HG03108 (cell line): ENCODE results near the gene MAN2A1.

Experiments used
- ATAC-seq: cut with Tn5 transposase; IDR thresholded peaks from one replicate; pipeline ENCODE4 v1.9.1; 2021; ENCODE audit warnings: moderate library complexity; ENCODE audit not compliant: unreplicated experiment

MAN2A1 gene

DNA sequence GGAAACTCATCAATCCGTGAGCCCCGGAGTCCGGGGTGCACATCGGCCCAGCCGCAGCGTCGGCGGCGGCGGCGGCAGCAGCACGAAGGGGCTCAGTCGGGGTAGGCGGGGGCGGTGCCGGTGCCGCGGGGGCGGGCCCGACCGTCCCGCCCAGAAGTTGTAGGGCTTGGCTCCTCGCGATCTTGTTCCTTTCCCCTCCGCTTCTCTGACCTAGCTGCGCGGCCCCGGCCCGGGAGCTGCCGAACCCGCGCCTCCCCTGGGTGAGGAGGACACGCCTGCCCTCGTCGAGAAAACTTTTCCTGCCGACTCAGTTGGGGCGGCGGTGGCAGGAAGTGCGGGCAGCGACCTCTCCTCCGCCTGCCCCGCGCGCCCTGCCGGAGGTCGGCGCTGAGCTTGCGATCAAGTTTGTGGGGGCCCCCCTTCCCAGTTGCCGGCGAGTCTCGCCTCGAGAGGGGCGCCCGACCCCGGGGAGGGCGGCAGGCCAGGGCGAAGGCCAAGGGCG is at the start of gene MAN2A1:
Gene MAN2A1 (plus strand): TSS at position 188 of the 502 bp plus-strand sequence. CDS start 491 bp downstream, outside the sequence.
- peak; percentile 43 for ATAC-seq

DNA sequence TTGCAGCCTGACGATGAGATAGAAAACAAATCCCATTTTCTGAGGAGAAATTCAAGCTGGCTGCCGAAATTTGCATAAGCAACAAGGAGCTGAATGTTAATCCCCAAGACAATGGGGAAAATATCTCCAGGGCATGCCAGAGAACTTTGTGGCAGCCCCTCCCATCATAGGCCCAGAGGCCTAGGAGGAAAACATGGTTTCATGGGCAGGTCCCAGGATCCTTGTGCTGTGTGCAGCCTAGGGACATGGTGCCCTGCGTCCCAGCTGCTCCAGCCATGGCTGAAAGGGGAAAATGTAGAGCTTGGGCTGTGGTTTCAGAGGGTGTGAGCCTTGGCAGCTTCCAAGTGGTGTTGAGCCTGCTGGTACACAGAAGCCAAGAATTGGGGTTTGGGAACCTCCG is 48.8 kb upstream of the MAN2A1 start:
- ATAC-seq: no peak

DNA sequence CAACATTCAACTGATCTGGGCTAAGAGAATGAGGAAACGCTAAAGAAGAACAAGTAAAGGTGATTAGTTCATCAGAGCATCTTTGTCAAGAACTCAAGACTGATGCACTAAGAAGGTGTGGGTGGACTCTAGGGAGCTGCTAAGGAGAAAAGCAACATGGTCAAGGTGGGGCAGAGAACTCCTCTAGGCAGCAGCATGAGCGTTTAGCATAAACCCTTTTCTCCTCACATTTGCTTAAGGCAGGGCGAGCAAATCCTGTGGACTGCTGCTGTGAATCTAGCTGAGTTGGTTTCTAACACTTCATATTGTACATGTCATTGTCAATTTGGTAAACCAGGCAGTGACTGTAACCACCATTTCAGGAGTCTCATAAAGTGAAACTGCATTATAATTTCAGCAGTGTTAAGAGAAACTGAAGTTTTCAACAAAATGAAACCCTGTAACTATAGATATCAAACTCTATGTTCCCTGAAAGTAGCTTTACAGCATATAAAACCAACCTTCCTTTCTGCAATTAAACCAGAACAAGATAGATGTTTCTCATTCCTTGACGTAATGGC is 45.9 kb upstream of the MAN2A1 start:
- no peak for ATAC-seq

- no peak for ATAC-seq
Observed at GRCh38 chr5:109644829-109645228, 44.9 kb upstream of the MAN2A1 start.

GRCh38 chr5:109645707-109646192 is 44.0 kb upstream of the MAN2A1 start:
- ATAC-seq: no peak

DNA sequence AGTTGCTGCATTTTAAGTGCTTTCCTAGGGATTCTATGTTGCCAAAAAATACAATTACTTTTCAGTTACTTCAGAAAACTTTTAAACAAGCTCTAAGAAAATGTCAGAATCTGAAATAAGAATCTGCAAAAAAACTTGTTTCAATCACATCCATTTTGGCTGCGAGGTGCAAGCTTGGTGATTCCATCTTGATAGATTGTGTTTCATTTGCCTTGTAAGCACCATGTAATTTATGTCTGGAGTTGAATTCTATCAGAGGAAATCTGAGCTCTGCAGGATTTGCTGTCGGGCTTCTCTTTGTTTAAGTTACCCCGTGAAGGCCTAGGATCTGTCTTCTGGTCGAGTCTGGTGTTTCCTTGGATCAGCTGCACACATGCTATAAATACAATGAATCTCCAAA is 40.4 kb upstream of the MAN2A1 start:
- no peak for ATAC-seq

DNA sequence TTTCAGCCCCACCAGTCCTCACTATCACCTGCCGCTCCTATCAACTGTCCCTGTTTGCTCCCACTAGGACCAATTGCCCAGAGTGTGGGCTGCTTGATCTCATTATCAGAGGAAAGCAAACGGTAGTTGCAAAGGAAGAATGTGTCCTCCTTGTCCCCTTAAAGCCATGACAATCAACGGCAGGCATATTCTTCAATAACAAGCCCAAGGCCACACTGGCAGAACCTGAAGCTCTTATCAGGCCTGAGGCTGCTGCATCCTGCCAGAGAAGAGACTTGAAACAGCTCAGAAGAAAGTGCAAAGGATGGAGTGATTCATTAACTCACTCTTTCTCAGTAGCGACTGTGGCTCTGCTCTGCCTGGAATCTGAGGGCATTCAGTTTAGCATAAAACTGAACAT is 39.2 kb upstream of the MAN2A1 start:
- no peak for ATAC-seq

DNA sequence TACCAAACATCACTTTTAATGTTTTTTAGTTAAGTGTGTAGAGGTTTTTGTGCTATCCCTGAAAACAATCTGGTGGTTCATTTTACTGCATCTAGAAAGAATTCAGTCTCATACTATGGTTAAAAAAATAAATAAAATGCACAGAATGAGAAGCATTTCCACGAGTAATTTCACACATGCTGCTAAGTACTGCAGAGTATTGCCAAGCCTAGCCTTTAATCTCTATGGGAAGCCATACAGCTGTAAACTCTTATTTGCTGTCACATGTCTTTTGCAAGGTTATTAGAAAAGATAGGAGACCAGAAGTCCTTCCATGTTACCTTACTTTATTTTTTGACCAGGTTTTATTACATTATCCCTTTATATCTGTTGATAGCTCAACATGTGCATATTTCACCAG is 37.6 kb upstream of the MAN2A1 start:
- ATAC-seq: no peak

- ATAC-seq: no peak
Observed at GRCh38 chr5:109653042-109653441, 36.7 kb upstream of the MAN2A1 start.

DNA sequence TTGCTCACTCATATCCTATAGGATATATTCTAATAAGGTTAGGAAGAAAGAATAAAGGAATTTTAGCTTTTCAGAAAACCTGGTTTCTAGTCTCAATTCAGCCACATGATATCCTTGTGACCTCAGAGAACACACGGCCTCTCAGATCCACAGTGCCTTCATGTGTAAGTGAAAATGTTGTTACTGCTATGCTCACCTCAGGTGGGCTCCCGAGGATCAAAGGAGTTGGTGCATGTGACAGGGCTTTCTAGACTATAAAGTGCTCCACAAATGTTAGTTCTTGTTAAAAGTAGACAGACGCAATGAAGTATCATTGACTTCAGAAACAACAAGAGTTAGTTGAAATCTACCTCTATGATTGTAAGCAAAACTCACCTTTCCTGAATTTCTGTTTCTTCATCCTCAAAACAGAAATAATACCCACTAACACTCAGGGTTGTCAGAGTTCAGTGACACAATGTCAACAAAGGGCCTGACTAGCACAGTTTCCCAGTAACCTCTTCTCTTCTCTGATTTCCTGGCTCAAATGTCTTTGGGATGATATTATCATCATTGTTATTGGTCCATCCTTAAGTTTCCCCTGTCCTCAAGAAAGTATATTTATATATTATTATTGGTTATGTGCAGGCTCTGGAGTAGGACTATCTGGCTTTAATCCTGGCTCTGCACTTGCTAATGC is 36.0 kb upstream of the MAN2A1 start:
- no peak for ATAC-seq

DNA sequence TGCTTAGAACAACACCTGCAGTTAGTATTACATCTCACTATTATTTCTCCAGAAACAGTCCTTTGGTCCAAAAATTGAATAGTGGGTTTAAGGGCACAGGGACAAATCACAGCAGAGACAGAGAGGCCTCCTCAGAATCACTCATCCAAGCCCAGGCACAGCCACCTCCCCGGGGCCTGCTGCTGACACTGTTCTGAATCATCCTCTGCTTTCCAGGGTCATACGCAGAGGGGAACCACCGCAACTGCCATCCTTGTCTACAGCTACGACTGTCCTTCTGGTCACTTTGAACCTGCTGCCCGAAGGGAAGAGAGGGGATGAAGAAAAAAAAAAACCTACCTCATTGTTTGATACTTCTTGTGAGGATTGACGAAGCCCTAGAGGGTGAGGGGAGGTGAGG is 35.3 kb upstream of the MAN2A1 start:
- no peak for ATAC-seq

DNA sequence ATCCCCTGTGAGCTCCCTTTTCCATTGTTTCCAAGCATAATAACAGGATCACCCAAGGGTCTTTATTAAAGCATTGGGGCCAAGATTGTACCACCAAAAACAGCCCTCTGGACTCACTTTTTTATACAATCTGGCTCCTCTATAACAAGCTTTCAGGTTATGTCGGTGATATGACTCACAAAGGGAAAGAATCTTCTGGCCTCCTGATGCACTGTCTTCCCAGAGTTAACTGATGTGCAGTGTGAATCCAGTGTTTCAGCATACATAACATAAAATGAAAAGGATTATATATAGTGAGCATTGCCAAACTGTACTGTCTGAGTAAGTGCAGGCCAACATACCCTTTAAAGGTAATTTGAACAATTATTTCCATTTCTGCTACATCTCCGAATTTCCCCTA is 33.9 kb upstream of the MAN2A1 start:
- no peak for ATAC-seq

DNA sequence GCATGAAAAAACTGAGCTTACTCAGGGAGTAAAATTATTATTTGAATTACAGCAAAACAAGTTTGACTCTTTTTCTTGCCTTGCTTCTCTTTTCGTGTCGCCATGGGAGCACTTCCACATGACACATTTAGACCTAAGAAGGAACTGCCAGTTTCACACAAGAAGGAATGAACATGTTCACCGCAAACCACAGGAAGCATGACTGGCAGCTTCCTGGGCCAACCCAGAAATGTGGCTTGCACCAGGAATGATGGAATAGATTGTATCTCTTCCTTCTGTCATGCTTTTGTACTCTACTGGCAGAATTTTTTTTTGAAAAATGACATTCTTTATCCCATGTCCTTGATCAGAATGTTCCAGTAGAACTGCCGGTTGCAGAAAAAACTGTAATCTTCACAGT is 32.9 kb upstream of the MAN2A1 start:
- no peak for ATAC-seq

- no peak for ATAC-seq
Observed at GRCh38 chr5:109659901-109660300, 29.8 kb upstream of the MAN2A1 start.

- ATAC-seq: no peak
Observed at GRCh38 chr5:109660301-109660700, 29.4 kb upstream of the MAN2A1 start.

GRCh38 chr5:109668237-109668636 is 21.5 kb upstream of the MAN2A1 start:
- no peak for ATAC-seq

DNA sequence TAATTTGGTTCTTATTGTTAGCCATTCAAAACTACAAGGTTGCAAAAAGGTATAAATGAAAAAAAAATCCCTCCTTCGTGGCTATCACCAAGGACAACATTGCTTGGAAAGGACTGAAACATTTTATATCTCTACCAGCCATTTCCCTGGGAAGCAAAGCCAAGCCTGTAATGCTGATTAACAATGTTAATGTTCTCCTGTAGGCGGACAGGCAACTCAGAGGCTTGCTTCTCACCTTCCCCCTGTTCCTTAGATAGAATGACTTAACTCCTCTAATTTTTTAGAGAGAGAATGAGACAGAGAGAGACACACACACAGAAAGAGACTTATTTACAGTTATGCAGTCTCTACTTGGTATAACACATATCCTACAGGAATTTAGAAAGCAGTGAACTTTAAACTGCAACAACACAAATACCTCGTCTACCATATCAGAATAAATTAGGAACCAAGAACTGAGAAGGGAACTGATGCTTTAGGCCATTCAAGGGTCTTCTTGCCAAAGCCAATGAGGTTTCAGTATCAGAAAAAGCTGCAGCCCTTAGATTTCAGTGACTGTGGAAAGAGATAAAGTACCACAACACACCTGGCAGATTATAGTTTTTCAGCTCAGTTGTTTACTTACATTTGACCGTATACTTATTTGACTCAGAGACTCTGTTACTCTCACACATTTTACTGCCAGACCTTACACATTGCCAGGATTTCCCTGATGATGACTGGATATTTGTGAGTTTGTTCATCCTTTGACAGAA is 20.9 kb upstream of the MAN2A1 start:
- no peak for ATAC-seq

DNA sequence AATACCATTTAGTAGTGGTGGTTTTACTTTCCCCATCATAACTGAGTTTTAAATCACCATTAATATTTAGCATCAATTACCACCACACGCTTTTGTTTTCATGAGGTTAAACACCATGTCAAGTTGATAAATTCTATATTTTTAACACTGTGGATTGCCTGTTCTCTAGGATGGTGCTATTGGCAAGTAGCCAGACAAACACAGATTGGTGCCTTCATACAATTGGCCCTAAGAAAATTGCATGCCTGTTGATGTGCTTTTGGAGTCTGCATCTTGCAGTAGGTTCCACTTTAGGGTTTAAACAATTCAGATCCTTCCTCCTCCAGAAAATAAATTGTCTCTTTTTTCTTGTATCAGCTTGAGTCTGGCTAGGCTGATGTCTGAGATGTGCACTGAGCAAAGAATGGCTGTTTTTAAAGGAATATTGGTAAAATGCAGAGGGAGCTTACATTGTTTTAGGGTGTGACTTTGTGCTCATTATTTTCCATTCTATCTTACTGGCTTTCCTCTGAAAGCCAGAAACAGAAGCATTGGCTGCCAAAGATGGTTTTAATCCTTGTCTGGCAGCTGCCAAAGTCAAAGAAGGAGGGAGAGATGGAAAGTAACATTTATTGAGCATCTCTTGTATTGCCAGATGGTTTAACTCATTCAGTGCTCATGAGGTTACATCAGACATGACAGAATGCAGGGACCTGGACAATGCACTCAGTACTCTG is 19.6 kb upstream of the MAN2A1 start:
- no peak for ATAC-seq

DNA sequence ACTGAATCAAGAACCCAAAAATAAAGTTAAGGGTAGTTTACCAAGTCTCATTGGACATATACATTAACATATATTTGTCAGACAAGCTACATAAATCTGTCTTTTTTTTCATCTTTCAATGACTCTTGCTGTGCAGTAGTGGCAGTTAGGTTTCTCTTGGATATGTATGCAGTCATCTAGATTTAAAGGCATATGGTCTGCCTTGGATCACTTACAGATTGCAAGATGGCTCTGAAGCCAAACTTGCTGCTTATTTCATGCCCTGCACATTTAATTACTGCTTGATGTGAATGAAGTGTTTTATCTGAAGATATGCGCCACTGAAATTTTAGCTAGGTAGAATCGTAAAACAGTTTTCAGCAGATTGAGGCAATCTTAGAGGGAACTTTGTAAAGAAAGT is 18.6 kb upstream of the MAN2A1 start:
- no peak for ATAC-seq

- ATAC-seq: no peak
Observed at GRCh38 chr5:109674596-109674995, 15.1 kb upstream of the MAN2A1 start.

GRCh38 chr5:109676920-109677319 is 12.8 kb upstream of the MAN2A1 start:
- no peak for ATAC-seq
